Left colon (tissue), 2 donors: ENCODE results near the gene OR2L13. TPM values are rescaled to one million over a fixed set of nuclear protein-coding genes. Genes with fewer than 3 reads are reported as not detected.

ENCODE experiments used
- total RNA-seq, 2 donors: library from RNA; stranded (reverse); fragmentation: NEBNext Ultra II Directional; extraction: Animal tissue kit (Norgen Biotek cat#: 25700); gene quantifications; one replicate each; pipeline ENCODE4 v1.2.1, GENCODE V29; 2021
- donor health status: DM: no; HTN: no; CAD: no.
- donor health status: DM: yes; HTN: yes; CAD: no.

Gene OR2L13
- total RNA-seq, 2 donors from 2014 or later, result not detected

Other genes starting within 250 kb of the OR2L13 start
- 1 to 10 TPM; 3.9 to 4.2 TPM for gene TRIM58, start 238.0 kb upstream of the OR2L13 start, total RNA-seq
- gene OR2W3, start 199.6 kb upstream of the OR2L13 start, total RNA-seq, result 1 to 10 TPM; 1.0 to 1.1 TPM
- gene OR2T8, start 174.9 kb upstream of the OR2L13 start, total RNA-seq, result under 1 TPM in 1 of 2 donors, not detected in 1; 0.27 TPM
- not detected for gene OR2AJ1, start 170.3 kb upstream of the OR2L13 start, total RNA-seq
- not detected for gene OR2L8, start 146.3 kb upstream of the OR2L13 start, total RNA-seq
- gene OR2AK2, start 130.0 kb upstream of the OR2L13 start, total RNA-seq, result not detected
- gene OR2L5, start 81.5 kb upstream of the OR2L13 start, total RNA-seq, result not detected
- gene OR2L2, start 65.1 kb upstream of the OR2L13 start, total RNA-seq, result under 1 TPM in 1 of 2 donors, not detected in 1; 0.15 TPM
- not detected for gene OR2L3, start 48.3 kb upstream of the OR2L13 start, total RNA-seq
- not detected for gene OR2M5, start 50.0 kb downstream of the OR2L13 start, total RNA-seq
- gene OR2M2, start 79.6 kb downstream of the OR2L13 start, total RNA-seq, result not detected
- gene OR2M3, start 102.1 kb downstream of the OR2L13 start, total RNA-seq, result not detected
- not detected for gene OR2M4, start 136.2 kb downstream of the OR2L13 start, total RNA-seq
- gene OR2T33, start 182.8 kb downstream of the OR2L13 start, total RNA-seq, result not detected
- gene OR2T12, start 208.2 kb downstream of the OR2L13 start, total RNA-seq, result not detected
- not detected for gene OR2M7, start 229.4 kb downstream of the OR2L13 start, total RNA-seq